Adipose tissue (tissue), 3 donors: ENCODE measurements around the gene XRCC1. TPM values are rescaled to one million over a fixed set of nuclear protein-coding genes. Genes with fewer than 3 reads are reported as not detected.

Experiments used
- H3K27ac ChIP-seq: one replicate; pipeline ENCODE4 v1.5.1; 2013; ENCODE audit warnings: low read depth, low read length
- WGBS, 3 donors: extraction: QIAGEN DNeasy Blood & Tissue Kit; methylation state at CpG; one replicate each; pipeline ENCODE4 v1.1.7; 2013; 5-methylcytosine and 5-hydroxymethylcytosine counted together
- polyA plus RNA-seq, 3 donors: library from polyadenylated mRNA; stranded (reverse); fragments of 200-250 nt; gene quantifications; one replicate each; pipeline ENCODE4 v1.2.3, GENCODE V29; 2013
- donor health status: healthy with polysubstance abuse.
- donor health status: Bipolar disorder and iron deficiency.
- donor health status: healthy.

The XRCC1 gene, protein sequence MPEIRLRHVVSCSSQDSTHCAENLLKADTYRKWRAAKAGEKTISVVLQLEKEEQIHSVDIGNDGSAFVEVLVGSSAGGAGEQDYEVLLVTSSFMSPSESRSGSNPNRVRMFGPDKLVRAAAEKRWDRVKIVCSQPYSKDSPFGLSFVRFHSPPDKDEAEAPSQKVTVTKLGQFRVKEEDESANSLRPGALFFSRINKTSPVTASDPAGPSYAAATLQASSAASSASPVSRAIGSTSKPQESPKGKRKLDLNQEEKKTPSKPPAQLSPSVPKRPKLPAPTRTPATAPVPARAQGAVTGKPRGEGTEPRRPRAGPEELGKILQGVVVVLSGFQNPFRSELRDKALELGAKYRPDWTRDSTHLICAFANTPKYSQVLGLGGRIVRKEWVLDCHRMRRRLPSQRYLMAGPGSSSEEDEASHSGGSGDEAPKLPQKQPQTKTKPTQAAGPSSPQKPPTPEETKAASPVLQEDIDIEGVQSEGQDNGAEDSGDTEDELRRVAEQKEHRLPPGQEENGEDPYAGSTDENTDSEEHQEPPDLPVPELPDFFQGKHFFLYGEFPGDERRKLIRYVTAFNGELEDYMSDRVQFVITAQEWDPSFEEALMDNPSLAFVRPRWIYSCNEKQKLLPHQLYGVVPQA
- 10 to 100 TPM; 13.6 to 18.6 (median 14.2) TPM for polyA plus RNA-seq

DNA sequence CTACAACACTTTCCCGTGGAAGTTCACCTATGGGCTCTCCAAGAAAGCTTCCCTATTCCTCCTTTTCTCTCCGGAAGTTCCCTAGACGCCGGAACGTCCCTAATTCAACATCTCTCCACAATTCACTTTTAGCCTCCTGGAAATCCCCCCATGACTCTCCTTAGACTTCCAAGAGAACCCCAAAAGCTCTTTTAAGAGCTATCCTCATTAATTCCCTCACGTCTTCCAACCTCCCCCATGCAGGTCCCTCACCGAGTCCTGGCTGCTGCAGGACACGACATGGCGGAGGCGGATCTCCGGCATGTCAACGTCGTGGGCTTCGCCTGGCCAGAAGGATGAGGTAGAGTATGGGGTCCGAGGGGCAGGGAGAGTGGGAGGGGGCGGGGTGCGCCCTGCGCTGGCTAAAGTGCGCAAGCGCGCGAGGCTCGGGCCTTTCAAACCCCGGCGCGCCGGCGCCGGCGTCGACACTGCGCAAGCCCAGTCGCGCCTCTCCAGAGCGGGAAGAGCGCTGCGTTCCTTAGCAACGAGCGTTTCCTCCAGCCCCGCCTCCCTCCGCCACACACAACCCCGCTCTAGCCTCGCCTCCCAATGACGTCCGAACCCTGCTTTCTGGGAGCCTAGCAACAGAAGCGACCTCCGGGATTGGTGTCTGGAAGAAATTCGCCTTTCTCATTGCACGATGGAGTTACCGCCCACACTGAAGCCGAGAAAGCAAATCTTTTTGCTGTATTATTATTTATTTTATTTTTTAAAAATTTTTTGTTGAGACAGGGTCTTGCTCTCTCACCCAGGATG is at the start of gene XRCC1, which contains the start of gene PINLYP:
Gene XRCC1 (minus strand): TSS at position 372 of the 795 bp plus-strand sequence. CDS start 69 bp downstream, at position 303.
Gene PINLYP (plus strand): TSS at position 646 of the 795 bp plus-strand sequence. CDS start 1,391 bp downstream, outside the sequence.
- 0 to 1% (median 0%) methylated on average over 51 of the region's 51 CpGs for WGBS, 3 donors
- H3K27ac ChIP-seq: no peak within 1 kb of the TSS

DNA sequence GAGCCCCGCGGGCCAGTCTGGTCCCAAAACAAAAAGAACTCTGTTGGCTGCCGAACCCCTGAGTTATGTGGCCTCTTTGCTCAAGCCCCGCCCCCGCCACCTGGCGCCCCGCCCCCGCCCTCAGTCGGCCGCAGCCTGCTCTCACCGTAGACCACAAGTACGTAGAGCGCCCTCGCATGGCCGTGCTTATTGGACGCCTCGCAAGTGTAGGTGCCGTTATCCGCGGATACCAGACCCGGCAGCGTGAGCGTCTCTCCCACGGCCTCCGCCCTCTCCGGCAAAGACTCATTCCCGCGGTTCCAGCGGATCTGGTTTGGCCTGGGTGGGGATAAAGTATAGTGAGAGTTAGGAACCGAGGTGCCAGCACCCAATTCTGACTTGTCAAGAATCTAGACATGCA is 49.6 kb upstream of the XRCC1 start:
- H3K27ac ChIP-seq: no peak overlapping the region
- WGBS, 3 donors: 26 to 40% (median 32%) methylated on average over 29 to 30 of the region's 30 CpGs

DNA sequence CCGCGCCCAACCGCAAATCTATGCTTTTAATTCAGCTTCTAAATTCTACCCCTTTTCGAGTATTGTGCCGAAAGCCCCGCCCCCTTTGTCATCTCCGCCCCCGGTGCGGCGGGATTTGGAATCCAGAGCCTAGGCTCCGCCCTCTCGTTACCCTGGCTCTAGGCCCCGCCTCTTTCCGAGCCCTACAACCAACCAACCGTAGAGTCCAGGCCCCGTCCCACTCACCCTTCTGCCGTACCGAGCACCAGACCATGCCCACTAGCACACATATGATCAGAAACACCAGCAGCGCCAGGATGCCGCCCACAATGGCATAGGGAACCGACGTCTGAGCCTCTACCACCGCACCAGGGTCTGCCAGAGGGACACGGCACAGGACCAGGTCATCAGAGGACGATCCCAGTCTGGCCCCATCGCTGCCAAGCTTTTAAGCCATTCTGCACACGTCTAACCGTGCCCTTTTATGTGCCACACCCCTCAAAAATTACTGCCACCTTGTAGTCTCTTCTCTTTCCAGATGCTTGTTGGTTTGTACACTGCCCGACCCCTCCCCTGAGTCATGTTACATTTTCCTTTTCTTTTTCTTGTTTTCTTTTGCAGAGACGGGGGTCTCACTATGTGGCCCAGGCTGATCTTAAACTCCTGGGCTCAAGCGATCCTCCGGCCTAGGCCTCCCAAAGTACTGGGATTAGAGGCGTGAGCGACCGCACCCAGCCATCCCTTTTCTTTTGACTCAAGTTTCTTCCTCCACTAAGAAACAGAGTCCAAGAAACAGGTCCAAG is 48.8 kb upstream of the XRCC1 start:
- WGBS, 3 donors: 84 to 87% (median 85%) methylated on average over 35 of the region's 35 CpGs
- no peak overlapping the region for H3K27ac ChIP-seq

DNA sequence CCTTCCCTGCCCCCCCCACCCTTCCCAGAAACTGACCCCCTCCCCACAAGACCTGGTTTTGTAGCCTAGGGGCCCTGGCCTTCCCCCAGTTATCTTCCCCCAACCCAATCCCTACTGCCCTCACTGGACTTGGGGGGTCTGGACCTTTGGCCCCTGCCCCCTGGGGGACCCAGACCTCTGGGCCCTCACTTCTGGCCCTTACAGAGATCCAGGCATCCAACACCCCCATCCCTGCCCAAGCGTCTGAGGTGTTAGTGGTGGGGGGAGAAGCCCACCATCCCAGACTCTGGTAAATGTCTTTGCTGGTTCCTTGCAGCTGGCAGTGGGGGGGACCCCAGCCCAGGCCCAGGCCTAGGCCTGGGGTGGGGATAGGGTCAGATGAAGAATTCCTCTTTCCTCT is 47.6 kb upstream of the XRCC1 start:
- H3K27ac ChIP-seq: no peak overlapping the region
- WGBS, 3 donors: 77 to 88% (median 87%) methylated on average over 1 of the region's 1 CpG

DNA sequence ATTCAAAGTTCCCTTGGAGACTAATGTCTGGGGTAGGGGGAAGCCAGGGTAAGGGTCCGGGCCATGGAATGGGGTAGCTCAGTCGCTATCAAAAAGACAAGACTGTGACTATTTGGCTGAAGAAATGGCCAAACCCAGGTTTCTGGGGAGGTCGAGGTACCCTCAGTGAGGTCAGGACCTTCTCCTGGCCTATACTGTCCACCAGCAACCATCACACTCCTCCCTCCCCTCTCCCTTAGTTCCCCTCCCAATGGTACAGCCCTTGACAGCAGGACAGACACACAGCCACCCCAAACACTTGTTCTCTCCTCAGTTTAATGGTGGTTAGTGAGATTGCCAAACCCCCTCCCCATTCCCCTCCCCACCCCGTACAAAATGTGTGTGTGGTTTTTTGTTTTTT is 46.7 kb upstream of the XRCC1 start:
- 56 to 78% (median 57%) methylated on average over 4 of the region's 4 CpGs for WGBS, 3 donors

DNA sequence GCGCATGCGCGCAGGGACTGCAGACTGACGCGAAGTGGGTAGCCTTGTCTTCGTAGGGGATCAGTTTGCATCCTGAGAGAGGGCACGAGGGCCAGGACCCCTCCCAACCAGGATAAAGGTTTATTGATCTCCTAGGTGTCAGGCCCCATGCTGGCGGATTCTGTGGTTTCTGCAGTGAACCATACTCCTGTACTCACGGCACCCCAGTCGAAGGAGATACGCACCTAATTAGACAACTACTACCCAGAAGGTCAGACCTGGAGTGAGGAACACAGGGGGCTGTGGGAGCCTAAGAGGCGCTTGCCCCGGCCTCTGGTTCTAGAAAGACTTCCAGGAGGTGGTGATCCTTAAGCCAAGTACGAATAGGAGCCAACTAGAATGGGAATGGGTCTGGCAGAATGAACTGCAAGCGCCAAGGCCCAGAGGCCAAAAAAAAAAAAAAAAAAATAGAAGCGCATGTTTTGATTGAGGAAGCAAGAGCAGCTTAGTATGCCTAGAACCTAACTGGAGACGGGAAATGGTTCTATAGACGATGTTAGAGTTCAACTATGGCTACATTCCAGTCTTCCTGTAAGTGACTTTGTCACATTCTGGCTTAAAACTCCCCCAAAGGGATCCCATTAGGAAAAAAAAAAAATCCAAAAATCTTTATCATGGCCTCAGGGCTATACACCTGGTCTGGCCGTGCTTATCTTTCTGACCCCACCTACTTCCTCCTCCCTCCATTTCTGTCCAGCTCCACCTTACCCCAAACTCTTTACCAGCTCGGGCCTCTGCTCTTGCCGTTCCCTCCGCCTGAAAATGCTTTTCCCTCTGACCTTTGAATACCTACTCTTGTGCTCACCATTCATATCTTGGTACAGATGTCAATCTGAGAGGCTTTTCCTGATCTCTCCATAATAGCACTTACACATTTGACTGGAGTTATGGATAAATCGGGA is 45.0 kb upstream of the XRCC1 start:
- WGBS, 3 donors: 41 to 45% (median 42%) methylated on average over 23 of the region's 23 CpGs
- H3K27ac ChIP-seq: no peak overlapping the region

More for the DNA sequence above, 46.7 kb upstream of the XRCC1 start:
- H3K27ac ChIP-seq: no peak overlapping the region

DNA sequence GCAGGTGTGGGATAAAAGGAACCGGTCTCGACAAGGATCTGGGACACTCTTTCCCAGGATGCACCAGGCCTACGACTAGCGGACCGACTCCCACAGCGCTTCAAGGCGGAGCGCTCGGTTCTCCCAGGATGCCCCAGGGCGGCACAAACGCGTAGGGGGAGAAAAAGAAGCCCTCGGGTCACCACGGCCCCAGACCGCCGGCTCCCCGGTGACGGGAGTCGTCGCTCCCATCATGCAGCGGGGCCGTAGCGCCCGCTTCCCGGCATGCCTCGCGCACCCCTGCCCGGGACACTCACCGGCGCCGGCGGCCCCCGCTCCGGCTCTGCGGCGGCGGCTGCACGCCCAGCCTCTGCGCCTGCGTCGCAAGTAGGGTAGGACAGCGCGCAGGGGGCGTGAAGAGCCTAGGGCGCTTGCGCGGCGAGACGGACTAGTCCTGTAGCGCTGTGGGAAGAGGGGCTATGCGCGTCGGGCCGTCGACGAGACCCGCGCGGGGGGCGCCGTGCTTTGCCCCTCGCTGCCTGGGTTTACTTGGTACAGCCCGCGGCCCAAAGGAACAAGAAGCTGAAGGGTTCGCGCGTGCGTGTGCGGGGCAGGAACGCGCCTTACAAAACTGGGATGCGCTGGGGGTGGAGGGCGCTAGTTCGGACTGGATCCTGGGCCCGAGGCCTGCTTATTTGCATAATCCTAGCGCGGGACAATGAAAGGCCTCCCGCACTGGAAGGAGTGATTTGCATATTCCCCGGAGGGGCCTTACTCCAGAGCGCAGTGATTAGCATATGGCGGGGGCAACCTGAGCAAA is 44.1 kb upstream of the XRCC1 start, which contains the start of gene ZNF428:
Gene ZNF428 (minus strand): TSS at position 368 of the 799 bp plus-strand sequence. CDS start 5,325 bp downstream, outside the sequence.
- no peak within 1 kb of the TSS for H3K27ac ChIP-seq
- 0 to 1% (median 0%) methylated on average over 76 to 81 of the region's 81 CpGs for WGBS, 3 donors

DNA sequence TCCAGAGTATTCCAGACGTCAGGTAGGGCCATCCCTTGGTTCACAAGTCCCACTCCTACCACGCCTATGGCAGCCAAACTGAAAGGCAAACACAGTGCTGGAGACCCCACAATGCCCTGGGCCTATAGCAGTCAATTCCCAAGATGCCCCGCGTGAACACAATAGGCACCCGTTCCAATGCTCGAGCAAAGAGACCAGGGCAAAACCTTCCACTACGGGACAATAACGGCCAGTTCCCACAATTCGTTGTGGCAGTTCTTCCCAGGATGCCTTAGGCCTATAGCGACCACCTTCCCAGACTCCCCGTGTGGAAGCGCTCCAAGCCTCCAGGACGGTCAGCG is 43.6 kb upstream of the XRCC1 start:
- WGBS, 3 donors: 0 to 1% (median 1%) methylated on average over 14 of the region's 14 CpGs

DNA sequence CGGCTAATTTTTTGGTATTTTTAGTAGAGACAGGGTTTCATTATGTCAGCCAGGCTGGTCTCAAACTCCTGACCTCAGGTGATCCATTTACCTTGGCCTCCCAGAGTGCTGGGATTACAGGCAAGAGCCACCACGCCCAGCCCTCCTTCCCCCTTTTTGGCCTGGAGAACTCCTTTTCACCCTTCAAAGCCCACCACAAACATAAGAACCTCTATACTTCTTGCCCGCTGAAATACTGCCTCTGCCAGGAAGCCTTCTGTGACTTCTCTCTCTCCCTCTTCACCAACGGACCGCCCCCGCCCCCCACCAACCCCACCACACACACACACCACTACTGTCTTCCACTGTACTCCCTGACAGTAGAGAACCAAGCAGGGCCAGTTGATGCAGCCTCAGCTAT is 41.6 kb upstream of the XRCC1 start:
- WGBS, 3 donors: 88 to 91% (median 90%) methylated on average over 6 of the region's 6 CpGs
- H3K27ac ChIP-seq: no peak overlapping the region

More for the DNA sequence above, 43.6 kb upstream of the XRCC1 start:
- no peak overlapping the region for H3K27ac ChIP-seq

DNA sequence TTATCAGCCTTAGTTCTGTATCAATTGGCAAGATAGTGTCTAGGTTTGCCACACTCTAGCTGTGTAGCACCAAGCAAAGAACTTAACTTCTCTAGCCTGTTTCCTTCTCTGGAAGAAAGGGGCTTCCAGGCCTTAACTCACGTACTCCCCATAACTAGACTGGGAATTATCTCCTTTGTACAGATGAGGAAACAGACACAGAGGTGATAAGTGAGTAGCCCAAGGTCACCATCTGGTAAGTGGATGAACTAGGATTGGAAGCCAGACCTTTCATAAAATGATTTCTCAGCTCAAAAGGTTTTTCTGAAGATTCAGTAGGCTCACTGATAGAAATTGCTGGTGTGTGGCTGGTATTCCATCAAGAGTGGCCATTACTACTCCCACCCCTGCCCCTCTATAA is 41.0 kb upstream of the XRCC1 start:
- WGBS, 3 donors: 27 to 78% (median 71%) methylated on average over 1 of the region's 1 CpG
- no peak overlapping the region for H3K27ac ChIP-seq

DNA sequence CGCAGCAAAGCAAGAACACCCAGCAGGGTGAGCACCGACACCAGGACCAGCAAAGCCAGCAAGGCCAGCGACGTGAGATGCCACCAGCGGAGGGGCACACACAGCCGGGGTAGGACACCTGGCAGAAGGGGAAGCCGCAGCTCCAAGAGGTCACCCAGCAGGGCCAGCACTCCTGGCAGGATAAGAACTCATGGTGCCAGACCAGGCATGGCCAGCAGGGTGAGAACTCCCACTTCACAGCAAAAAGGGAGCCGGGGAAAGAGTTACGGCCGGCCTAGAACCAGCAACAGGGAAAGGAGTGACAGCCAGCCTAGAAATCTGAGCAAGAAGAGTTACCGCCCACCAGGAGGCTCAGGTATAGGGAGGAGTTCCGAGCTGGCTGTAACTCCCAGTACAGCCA is 37.0 kb upstream of the XRCC1 start:
- H3K27ac ChIP-seq: no peak overlapping the region
- 95 to 98% (median 97%) methylated on average over 12 of the region's 12 CpGs for WGBS, 3 donors

DNA sequence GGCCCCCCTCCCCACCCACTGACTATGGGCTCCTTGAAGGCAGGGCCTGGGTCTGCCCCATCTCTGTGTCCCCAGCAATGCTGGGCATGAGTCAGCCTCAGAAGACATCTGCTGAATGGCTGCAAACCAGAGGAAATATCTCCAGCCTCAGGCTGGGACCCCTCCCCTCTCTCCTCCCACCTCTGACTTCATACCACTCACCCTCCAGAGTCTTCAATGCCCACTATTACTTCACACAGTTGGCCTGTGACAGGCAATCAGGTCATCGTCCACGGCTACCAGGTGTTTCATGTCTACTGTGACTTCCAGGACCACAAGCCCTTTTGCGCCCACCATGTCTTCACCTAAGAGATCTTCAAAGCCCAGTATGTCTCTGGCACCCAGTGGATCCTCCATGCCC is 36.5 kb upstream of the XRCC1 start, which contains the start of gene SRRM5:
Gene SRRM5 (plus strand): TSS at position 301 of the 400 bp plus-strand sequence. CDS start 34 bp downstream, at position 335.
- WGBS, 3 donors: 85 to 92% (median 88%) methylated on average over 3 of the region's 3 CpGs

DNA sequence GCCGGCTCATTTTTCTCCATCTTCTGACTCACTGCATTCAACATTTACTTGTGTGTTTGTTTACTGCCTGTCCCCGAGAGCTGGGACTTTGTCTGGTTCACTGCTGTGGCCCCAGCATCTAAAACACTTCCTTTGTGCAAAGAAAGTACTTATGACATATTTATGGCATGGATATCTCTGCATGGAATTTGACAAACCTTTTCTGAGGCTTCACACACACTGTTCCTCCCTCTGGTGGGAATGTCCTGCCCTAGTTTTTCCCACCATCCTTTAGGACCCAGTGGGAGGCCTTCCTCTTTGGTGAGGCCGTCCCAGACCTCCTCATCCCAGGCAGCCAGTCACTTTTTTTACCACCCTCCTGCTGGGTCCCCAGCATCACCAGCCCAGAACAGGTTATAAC is 35.2 kb upstream of the XRCC1 start:
- WGBS, 3 donors: 75 to 81% (median 76%) methylated on average over 3 of the region's 3 CpGs
- no peak overlapping the region for H3K27ac ChIP-seq

More for the DNA sequence above, 36.5 kb upstream of the XRCC1 start, which contains the start of gene SRRM5:
- H3K27ac ChIP-seq: no peak within 1 kb of the TSS

DNA sequence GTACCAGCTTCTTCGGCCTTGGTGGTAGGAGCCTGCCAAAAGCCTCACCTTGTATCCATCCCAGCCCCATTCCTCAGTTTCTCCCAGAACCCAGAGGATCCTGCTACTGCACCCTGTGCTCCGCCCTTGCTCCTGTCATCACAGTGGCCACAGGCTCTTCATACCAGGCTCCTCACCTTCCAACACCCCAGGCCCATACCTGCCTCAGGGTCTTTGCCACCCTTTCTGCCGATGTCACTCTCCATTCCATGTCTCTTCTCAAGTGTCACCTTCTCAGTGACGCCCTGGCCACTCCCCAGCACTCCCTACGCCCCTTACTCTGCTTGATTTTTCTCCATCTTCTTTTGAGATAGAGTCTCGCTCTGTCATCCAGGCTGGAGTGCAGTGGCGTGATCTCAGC is 34.5 kb upstream of the XRCC1 start:
- H3K27ac ChIP-seq: no peak overlapping the region
- 87 to 92% (median 91%) methylated on average over 7 of the region's 7 CpGs for WGBS, 3 donors

DNA sequence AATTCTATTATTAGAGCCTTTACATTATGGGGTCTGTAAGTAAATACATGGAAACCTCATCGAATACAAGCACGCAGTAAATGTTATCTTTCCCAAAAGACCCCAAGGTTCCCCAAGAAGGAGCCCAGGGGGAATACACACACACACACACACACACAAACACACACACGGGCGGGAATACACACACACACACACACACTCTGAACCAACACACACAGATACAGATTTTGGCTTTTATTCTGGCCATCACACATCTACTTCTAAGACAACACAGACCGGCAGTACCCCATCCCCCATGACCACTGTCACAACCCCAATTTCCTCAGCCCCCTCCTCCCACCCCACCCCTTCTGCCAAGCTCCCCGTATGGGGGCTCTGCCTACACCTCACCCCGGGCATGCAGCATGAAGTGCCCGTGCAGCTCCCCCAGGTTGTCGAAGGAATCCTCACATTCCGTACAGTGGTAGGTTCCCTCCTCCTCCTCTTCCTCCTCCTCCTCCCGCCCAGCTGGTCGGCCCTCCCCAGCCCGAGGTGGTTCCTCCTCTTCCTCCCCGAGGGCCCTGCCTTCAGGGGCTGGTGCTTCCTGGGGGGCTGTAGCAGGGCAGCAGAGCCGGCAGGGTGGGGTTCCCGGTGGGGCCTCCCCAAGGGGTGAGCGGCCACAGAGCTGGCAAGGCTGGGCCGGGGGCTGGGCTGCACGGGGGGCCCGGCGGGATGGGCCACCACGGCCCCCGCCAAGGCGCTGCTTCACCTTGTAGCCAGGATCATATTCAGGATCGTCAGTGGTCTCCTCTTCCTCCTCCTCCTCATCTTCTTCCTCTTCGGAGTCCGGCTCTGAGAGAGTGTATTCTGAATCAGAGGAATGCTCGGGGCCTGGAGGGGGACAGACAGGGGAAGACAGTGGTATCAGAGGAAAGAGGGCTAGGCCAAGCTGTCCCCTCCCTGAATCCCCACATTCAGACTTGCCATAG is 32.2 kb upstream of the XRCC1 start:
- no peak overlapping the region for H3K27ac ChIP-seq
- 60 to 85% (median 61%) methylated on average over 23 to 28 of the region's 28 CpGs for WGBS, 3 donors
